OCI-LY3 (cell line): Measurements from ENCODE around the gene AP2M1.

ENCODE experiments used
- CTCF ChIP-seq: fragments of 200-600, 300-600 bp; sonication (generic); IDR thresholded peaks from 2 replicates; pipeline ENCODE4 v1.5.1; 2014; ENCODE audit warnings: antibody characterized with exemption, low read length, low read depth
- EZH2phosphoT487 ChIP-seq: fragments of 200-600 bp; shearing (Covaris generic); IDR thresholded peaks from 2 replicates; pipeline ENCODE4 v1.6.1; 2018; ENCODE audit warnings: antibody characterized with exemption, mixed run types, low read depth

DNA sequence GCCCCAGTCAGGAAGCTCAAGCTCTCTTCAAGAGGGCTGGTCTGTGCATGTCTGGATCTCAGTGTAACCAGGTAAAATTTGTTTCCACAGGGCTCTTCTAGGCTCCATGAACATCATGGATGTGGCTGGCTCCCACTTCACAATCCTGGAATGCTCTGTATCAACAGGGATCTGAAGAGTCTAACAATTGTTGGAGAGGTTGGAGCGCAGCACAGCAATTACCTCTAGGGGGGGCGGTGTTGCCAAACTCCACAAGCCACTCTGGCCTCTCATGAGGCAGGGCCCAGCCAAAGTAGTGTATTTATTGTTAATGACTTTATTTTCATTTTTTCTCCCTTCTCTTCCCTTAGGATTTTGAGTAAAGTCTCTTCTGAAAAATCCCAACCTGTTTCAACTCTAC lies 45.6 kb upstream of the AP2M1 start:
- peak; percentile 54 for TF ChIP-seq CTCF
- TF ChIP-seq EZH2phosphoT487: no peak
